ENCODE measurements around the gene SMOC2.

DNA sequence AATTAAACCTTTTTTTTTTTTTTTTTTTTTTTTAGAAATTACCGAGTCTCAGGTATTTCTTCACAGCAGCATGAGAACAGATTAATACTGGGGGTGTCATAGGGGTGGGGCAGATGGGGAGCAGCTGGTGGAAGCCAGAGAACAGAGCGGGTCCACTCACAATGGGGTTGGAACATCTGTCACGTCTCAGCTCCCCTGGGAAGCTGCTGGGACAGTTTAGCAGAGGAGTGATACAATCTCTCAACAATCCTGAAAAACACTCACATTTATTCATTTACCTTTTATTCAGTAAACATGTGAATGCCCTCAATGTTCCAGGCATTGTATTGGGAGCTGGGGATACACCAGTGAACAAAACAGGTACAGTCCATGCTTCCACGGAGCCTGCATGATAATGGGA, 162.2 kb downstream of the SMOC2 start:
- TF ChIP-seq, protein P1, sequence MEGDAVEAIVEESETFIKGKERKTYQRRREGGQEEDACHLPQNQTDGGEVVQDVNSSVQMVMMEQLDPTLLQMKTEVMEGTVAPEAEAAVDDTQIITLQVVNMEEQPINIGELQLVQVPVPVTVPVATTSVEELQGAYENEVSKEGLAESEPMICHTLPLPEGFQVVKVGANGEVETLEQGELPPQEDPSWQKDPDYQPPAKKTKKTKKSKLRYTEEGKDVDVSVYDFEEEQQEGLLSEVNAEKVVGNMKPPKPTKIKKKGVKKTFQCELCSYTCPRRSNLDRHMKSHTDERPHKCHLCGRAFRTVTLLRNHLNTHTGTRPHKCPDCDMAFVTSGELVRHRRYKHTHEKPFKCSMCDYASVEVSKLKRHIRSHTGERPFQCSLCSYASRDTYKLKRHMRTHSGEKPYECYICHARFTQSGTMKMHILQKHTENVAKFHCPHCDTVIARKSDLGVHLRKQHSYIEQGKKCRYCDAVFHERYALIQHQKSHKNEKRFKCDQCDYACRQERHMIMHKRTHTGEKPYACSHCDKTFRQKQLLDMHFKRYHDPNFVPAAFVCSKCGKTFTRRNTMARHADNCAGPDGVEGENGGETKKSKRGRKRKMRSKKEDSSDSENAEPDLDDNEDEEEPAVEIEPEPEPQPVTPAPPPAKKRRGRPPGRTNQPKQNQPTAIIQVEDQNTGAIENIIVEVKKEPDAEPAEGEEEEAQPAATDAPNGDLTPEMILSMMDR (IDR thresholded peaks at IDR 0.05): no peak
- TF ChIP-seq POLR2A (IDR thresholded peaks at IDR 0.05): no peak
